H1 (cell line): ENCODE results near the gene NAA40. TPM values are rescaled to one million over a fixed set of nuclear protein-coding genes. Genes with fewer than 3 reads are reported as not detected.
A peak's percentile ranks its signal among the peaks of the same experiment; 100 is the strongest.

Experiments
- CBX5 ChIP-seq: fragments of 300-800, 300-1000 bp; sonication (generic); IDR thresholded peaks from 2 replicates; pipeline ENCODE4 v1.7.1; 2016; ENCODE audit warnings: antibody characterized with exemption, low read length, low read depth
- EZH2 ChIP-seq: fragments of 200-600 bp; sonication (generic); IDR thresholded peaks from 2 replicates; pipeline ENCODE4 v1.7.1; 2012; ENCODE audit warnings: low read depth, mild to moderate bottlenecking, moderate library complexity, low read length, inconsistent platforms; ENCODE audit not compliant: severe bottlenecking
- KDM1A ChIP-seq: fragments of 200-600, 300-600 bp; sonication (generic); IDR thresholded peaks from 2 replicates; pipeline ENCODE4 v1.7.1; 2016; ENCODE audit warnings: mild to moderate bottlenecking, low read length, borderline replicate concordance
- NRF1 ChIP-seq: IDR thresholded peaks from 2 replicates; pipeline ENCODE4 v1.6.1; 2011; ENCODE audit warnings: mild to moderate bottlenecking, low read depth, low read length, improper control_type of control experiment
- POLR2AphosphoS5 ChIP-seq: IDR thresholded peaks from 2 replicates; pipeline ENCODE4 v1.6.1; 2011; ENCODE audit warnings: low read depth, low read length
- RBBP5 ChIP-seq: IDR thresholded peaks from 2 replicates; pipeline ENCODE4 v1.7.1; 2012; ENCODE audit warnings: low read depth, mild to moderate bottlenecking, inconsistent platforms, low read length, moderate library complexity, borderline replicate concordance
- RXRA ChIP-seq: IDR thresholded peaks from 2 replicates; pipeline ENCODE4 v1.6.1; 2011; ENCODE audit warnings: low read depth, mild to moderate bottlenecking, low read length, moderate library complexity; ENCODE audit not compliant: insufficient read depth
- SAP30 ChIP-seq: fragments of 300-600 bp; sonication (generic); IDR thresholded peaks from 2 replicates; pipeline ENCODE4 v1.7.1; 2012; ENCODE audit warnings: low read length, moderate library complexity, mild to moderate bottlenecking, inconsistent platforms; ENCODE audit not compliant: insufficient read depth, insufficient replicate concordance
- SIN3A ChIP-seq, 2 experiments: IDR thresholded peaks in 1 of 2; conservative IDR thresholded peaks in 1 of 2; 2 replicates each; pipeline ENCODE4 v1.6.1; 2011 to 2012; ENCODE audit warnings: low read length in 2 of 2, improper control_type of control experiment in 1 of 2, low read depth in 1 of 2, mild to moderate bottlenecking in 1 of 2
- TAF1 ChIP-seq: IDR thresholded peaks from 2 replicates; pipeline ENCODE4 v1.6.1; 2011; ENCODE audit warnings: mild to moderate bottlenecking, low read depth, low read length
- TBP ChIP-seq: IDR thresholded peaks from 2 replicates; pipeline ENCODE4 v1.6.1; 2011; ENCODE audit warnings: low read depth, low read length, improper control_type of control experiment
- ZNF274 ChIP-seq: IDR thresholded peaks from 2 replicates; pipeline ENCODE4 v1.7.0; 2012; ENCODE audit warnings: low read length, borderline replicate concordance; ENCODE audit errors: extremely low read depth
- polyA plus RNA-seq, 7 experiments: library from polyadenylated mRNA; depleted of rRNA in 3 of 7; stranded (reverse) in 5 of 7; unstranded in 2 of 7; fragments of >200 nt in 5 of 7; fragments of 200-250 nt in 2 of 7; gene quantifications; 1 replicate in 5 of 7; 2 replicates in 1 of 7; 4 replicates in 1 of 7; pipeline versions ENCODE4 v1.2.1 to v1.2.3, GENCODE V29; 2011 to 2013; ENCODE audit warnings: missing spikeins in 2 of 7, mixed read lengths in 2 of 7
- total RNA-seq: library from RNA; stranded (reverse); fragmentation: NEBNext Ultra II Directional; extraction: Animal tissue kit (Norgen Biotek cat#: 25700); gene quantifications from 2 replicates; pipeline ENCODE4 v1.2.1, GENCODE V29; 2021

Gene NAA40
- total and polyA plus RNA-seq, 2 of the 8 experiments (the other 6 are each of a cell fraction or from before 2014, with no cell fraction given), result 20.0 to 31.1 TPM

DNA sequence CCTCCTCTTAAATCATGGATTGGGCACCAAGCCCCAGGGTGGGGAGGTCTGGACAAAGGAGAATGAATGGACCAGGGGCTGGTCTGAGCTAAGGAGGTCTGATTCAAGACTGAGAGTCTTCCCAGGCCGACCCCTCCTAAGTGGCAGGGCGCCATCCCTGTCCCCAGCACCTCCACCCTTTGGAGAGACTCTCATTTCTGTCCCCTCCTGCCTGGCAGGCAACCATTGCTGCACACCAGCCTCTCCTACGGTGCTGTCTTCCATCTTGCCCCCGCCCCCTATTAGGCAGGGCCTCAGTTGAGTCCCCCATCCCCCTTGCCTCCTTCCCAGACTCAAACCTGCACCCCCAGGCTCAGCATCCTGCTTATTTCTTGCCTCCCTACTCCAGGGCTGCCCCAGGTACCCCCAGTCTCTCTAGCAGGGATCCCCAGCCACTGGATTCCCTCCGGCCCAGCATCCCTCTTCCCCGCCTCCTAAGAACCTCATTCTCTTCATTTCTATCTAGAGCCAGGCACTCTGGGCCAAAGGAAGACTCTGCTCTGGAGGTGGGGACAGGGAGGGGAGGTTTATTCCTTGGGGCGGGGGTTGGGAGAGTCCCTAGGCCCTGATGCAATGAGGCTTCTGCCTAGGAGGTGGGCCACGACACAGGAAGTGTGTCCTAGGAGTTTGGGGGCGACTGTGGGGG, 20.2 kb upstream of the NAA40 start (continued):
- TF ChIP-seq EZH2, result no peak
- peak; percentile 17; the same call in 1 of the 2 replicates for TF ChIP-seq POLR2AphosphoS5
- TF ChIP-seq NRF1, result no peak
- TF ChIP-seq KDM1A, result peak; percentile 75; the same call in 1 of the 2 replicates
- no peak for TF ChIP-seq CBX5
- no peak for TF ChIP-seq SIN3A (conservative IDR thresholded peaks at IDR 0.05 in 1 of 2, IDR thresholded peaks at IDR 0.05 in 1 of 2; ENCODE audit: low read depth in 1 of 2, low read length in 2 of 2)
- no peak for TF ChIP-seq TBP
- TF ChIP-seq ZNF274, result no peak
- no peak for TF ChIP-seq RXRA
- TF ChIP-seq SAP30, result peak; percentile 25
- no peak; the same call in 1 of the 2 replicates for TF ChIP-seq TAF1
- 0 out of 2 replicates have a peak, but pooled peaks have one; percentile 52 for TF ChIP-seq RBBP5
